ENCODE measurements around the gene PRCD.

Gene PRCD, protein sequence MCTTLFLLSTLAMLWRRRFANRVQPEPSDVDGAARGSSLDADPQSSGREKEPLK

GRCh38 chr17:76539631-76540271, at the start of gene PRCD:
Gene PRCD, plus strand, starts transcription at chr17:76540044. Its CDS starts 98 bp downstream, at chr17:76540142.
- peak; percentile 44 for DNase-seq (ENCODE audit: low spot score)

- DNase-seq (ENCODE audit: low spot score): no peak
These were observed 49.6 kb upstream of the PRCD start for GRCh38 chr17:76490112-76490710.

DNA sequence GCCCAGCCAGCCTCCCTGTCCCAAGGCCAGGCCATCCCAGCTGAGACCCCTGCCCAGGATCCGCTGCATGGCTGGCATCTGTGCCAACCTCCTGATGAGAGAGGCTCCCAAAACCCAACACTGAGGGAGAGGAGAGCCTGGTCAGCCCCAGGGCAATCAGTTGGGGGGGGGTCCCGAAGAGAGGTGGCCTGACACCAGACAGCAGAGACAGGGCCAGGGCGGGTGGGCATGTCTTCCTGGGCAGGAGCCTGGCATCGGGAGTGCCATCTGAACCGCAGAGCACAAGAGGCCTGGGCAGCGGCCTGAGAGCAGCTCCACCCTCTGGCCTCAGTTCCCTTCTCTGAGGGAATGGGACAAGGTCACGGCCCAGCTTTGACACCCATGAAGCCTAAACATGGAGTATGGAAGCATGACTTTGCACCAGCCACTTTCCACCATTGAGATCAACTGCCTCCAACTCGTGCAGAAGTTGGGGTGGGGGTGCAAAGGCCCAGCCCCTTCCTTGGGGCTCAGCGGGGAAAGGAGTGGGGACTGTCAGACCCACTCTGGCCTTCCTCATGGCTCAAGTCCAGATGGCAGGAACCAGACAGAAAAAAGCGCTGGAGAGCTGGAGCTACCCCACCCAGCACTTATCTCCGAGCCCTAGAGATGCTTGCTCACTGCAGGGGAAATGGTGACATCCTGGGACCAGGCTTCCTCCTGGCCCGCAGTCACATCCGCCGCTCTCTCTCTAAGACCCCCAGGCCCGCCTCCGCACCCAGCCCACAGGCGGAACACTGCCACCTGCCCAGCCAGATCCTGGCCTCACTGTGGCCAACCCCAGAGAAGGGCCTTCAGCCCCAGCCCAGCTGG, 48.3 kb upstream of the PRCD start:
- DNase-seq (ENCODE audit: low spot score): no peak

DNA sequence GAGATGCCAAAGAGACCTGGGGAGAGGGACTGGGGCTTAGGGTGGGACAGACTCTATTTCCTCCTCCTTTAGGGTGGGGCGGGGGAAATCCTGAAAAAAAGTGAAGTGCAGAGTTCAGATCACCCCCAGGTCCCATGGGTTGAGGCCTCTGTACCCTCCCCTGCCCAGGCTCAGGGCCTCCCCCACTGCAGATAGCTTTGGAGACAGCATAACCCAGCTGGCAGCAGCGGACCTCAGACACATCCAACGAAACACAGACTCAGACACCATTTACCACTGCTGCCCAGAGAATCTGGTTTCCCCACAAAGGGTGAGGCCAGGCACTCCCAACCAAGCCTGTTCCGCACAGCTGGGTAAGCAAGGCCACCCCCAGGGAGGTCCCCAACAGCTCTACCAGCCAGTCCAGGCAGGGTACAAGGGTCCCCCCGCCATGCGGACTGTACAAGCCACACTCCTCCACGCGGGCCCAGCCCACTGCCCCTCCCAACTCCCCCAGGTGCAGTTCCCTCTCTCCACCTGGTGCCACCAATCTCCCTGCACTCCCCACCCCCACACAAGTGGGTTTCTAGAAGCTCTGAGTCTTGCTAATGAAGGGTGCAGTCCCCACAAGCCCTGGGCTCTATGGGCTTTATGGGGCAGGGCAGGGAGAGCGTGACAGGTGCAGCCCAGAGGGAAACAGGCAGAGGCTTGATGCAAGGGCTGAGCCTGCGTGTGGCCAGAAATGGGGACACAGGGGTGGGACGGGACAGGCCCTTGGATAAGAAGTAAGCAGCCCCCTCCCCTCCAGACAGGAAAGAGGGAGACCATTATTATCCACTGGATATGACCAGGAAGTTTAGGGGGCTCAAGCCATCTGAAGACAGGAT, 47.5 kb upstream of the PRCD start:
- DNase-seq (ENCODE audit: low spot score): peak; percentile 78

GRCh38 chr17:76492989-76493501, 46.8 kb upstream of the PRCD start:
- peak; percentile 81 for DNase-seq (ENCODE audit: low spot score)

DNA sequence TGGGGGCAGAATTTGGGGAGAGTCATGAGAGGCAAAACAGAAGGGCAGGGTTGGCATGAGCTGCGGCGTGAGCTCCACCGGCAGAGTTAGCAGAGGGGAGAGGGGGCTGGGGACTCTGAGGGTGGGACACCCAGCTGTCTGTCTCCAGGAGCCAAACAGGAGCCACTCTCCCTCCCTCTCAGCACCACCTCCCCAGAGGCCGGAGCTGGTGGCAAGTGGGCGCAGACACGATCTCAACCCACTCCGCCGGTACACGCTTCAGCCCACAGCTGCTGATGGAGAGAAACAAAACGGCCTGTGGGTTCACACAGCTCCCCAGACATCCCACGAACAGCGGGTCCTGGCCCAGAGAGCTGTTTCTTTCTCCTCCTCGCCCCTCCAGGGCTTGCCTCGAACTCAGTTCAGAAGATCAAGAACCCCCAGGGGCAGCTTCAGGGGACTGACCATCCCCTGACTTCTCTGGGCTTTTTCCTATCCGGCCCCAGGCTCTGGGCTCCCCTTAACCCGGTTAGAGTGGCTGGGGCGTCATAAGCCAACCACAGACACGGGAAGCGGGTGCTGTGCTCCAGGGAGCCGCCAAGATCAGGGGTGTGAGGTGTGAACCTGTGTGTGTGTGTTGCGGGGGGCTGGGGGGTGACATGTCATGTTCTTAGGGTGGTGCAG, 46.2 kb upstream of the PRCD start:
- peak; percentile 43 for DNase-seq (ENCODE audit: low spot score)

- no peak for DNase-seq (ENCODE audit: low spot score)
These were observed 44.0 kb upstream of the PRCD start for GRCh38 chr17:76495663-76496400.

DNA sequence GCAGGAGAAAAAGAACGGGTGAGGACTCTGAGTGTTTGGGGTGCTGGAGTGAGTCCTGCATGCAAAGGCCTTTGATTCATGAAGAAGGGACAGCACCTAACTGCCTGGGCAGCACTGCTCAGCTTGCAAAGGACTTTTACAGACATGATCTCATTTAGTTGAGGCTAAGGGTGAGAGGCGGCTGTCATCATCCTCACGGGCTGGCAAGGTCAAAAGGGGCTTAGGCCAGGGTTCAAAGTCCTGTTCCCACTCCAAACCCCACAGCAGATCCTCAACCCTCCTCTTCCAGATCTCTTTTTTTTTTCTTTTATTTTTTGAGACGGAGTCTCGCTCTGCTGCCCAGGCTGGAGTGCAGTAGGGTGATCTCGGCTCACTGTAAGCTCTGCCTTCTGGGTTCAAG, 43.4 kb upstream of the PRCD start:
- DNase-seq (ENCODE audit: low spot score): no peak

- DNase-seq (ENCODE audit: low spot score): no peak
These were observed 42.2 kb upstream of the PRCD start for GRCh38 chr17:76497699-76497978.

GRCh38 chr17:76497979-76498875, 41.6 kb upstream of the PRCD start:
- no peak for DNase-seq (ENCODE audit: low spot score)

DNA sequence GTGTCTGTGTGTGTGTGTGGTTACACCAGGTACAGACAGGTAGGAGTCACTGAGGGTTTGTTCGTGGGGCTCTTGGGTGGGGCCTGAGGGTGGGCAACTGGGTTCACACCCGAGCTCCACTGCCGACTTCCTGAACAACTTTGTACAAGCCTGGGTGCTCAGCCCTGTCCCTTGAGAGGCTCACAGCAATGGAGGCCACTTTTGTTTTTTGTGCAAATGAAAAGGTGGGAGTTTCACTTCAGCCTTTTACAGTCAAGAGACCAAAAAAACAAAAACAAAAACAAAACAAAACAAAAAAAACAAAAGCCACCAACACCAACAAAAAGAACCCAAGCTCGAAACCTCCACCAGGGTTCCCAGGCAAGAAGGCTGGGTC, 41.0 kb upstream of the PRCD start:
- peak; percentile 51 for DNase-seq (ENCODE audit: low spot score)

DNA sequence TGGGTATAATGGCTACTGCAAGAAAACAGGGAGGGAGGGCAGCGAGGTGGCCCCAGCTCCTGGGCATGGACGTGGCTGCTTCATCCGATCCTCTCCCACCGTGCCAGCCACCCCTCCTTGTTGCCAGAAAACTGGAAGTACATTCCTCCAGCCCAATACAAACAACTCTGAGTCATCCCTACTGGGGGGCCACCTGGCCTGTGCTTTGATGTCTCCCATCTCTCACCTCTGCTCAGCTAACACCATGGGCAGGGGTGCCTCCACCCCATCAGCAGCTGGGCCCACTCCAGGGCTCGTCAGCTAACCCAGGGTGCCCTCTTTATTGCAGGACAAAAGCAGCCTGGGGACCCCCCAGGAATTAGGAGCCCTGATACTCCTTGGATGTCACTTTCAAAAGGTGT, 40.6 kb upstream of the PRCD start:
- no peak for DNase-seq (ENCODE audit: low spot score)

- peak; percentile 46 for DNase-seq (ENCODE audit: low spot score)
These were observed 39.6 kb upstream of the PRCD start for GRCh38 chr17:76500074-76500746.

DNA sequence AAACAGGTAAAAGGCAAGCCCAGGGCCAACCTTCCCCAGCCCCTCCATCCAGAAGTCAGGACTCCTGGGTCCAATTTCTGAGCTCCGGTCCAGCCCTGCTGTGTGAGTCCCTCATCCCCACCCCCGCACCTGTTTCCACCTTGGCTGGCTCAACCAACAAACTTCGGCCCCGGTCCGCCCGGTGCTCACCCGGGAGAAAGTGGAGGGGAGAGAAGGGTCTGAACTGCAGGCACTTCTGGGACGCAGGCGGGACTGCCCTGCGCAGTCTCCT, 39.2 kb upstream of the PRCD start:
- no peak for DNase-seq (ENCODE audit: low spot score)

DNA sequence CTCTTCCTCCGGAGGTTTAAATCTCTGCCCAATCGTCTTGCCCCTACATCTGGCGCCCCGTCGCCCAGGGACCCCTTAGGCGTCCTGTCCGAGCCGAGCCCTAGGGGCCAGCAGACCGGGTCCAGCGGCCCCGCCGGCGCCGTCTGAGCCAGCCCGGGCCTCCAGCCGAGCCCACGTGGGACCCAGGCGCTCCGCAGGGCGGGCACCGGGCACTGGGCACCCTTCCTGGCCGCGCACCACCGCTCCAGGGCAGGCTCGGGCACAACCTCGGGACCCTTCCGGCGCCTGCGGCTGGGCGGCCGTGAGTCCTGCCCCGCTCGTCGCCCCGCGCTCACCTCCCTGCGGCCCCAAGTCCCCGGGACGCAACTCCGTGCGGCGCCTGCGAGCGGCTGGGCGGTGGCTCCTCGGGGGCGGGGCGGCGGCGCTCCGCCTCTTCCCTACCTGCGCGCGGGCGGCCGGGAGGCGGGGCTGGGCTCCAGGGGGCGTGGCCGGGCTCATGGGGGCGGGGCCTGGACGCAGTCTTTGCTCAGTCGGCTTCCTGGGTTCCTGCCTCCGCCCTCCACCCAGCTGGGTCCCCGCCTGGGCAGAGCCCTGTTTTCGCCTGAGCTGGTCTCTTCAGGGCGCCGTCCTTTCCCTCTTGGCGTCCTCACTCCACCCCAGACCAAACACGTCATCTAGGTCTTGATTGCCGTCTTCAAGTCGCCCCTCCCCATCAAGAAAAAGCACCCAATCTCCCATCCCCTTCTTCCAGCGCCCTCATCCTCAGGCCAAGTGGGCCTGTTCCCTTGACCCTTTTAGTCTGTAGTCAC, 38.6 kb upstream of the PRCD start, which contains the start of gene RHBDF2:
TSS of gene RHBDF2 (minus strand) at position 406 of the 809 bp plus-strand sequence. CDS start 19,899 bp downstream, outside the sequence.
- peak; percentile 88 for DNase-seq (ENCODE audit: low spot score)

DNA sequence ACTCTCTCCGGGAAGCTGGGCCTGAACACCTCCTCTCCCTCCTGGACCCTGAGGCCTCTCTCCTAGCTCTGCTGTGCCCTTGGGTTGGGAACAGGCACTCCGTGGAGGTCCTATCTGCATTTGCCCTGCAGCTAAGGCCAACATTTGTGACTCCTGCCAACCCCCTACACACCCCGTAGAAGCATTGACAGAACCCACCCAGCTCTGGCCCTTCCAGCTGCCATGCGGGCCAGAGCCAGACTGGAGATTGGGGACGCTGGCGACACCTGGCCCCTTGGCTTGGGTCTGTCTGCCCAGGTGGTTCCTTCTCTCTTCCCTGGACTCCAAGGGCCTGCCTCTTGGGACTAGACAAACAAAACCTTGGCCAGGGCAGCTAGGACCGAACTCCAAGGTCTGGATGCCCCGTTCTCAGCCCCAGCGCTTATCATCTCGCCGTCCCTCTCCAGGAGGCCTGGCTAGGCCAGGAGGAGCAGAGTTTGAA, 38.0 kb upstream of the PRCD start:
- no peak for DNase-seq (ENCODE audit: low spot score)

DNA sequence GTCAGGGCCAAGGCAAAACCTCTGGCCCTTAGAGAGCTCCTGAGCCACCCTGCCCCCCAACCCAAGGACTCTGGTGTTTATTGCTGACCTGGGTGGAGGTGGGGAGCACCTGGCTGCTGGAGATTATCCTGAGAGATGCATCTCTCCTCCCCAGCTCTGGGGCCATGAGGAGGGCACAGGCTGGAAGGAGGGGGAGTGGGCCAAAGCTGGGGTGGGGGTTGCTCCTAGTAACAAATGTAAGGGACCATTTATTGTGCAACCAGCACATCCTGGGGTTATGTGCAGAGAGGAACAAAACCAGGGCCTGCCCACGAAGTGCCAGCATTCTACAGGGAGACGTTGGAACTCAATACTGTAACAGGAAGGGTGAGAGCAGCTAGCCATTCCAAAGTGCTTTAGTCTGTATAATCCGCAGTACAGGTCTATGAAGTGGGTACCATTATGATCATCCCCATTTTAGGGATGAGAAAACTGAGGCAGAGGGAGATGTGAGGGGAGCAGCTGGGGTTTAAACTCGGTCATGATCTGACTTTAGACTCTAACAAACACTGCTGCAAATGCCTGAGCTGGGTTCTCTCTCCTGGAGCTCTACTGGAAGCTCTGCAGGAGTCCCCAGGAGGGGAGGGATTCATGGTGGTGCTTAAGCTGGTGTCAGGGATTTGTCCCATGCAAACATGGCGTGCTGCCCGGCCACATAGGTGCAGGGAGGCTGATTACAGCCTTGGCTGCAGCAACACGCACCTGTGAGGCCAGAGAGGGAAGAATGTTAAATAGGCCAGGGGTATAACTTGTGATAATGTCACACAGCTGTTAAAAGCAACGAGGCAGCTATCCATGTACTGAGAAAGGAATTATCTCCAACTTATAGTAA, 37.3 kb upstream of the PRCD start:
- no peak for DNase-seq (ENCODE audit: low spot score)
